Activated T-cell treated with anti-CD3 and anti-CD28 coated beads for 24 hours (primary cell): ENCODE data around the gene CD14.
"Not testable (repeated sequence)": the region's sequence is repeated elsewhere in the genome, so short reads cannot be mapped to it uniquely, and the experiment has no call there.

ENCODE experiments used
- DNase-seq: peaks from one replicate; pipeline ENCODE4 v3.0.0-alpha.2; 2020; ENCODE audit warnings: low read depth

The CD14 gene

GRCh38 chr5:140633021-140633471 is at the start of gene CD14:
Gene CD14 (minus strand): TSS chr5:140633175. CDS start chr5:140633071, 104 bp downstream.
- peak; percentile 7 for DNase-seq

DNA sequence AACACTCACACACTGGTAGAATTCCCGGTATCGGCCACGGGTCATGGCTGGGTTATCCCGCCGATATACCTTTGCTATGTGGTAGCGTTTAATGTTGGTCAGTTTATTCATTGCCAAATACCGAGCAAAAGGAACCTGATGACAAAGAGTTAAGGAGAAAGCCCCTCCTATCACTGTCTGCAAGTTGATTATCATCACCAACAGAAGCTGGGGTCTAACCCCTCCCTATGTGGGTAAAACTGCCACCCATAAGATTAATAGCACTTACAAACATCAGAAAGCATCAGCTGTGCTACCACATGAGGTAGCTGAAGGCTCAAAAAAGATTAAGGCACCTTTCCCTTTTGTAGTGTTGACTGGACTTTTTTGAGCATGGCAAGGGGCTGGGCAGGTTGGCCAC is 46.0 kb upstream of the CD14 start:
- DNase-seq: no peak

DNA sequence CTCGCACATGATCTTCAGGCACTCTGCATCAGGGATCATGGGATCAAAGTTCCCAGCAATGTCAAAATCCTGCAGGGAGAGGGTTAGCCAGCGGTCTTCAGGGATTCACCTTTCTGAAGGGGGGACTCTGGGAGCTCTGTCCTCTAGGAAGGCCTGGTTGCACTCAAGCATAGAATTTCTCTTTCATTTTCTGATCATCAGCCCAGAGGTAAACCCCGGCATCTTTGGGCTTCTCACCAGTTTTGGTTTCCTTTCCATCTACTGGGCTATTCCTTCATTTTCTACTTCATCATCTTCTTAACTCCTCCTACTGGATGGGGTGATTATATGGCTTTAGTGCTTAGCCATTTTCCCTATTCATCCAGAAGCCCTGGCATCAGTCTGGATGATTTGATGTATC is 45.0 kb upstream of the CD14 start:
- no peak for DNase-seq

DNA sequence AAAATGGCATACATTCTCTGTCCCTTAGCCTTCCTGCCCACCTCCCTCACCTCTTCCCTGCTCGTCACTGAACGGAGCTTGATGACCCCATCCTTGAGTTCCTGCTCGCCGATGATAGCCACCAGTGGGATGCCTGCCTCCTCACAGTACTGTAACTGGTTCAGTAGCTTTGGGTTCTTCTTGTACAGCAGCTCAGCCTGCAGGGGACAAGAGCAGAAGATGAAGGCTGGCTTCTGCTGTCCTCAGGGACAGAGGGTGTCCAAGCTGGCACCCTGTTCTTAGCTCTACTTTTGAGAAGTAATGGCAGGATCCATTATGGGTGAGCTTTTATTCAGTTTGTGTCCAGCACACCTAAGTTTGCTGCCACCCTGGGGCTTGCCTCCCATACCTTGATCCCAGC is 41.7 kb upstream of the CD14 start:
- DNase-seq: no peak

GRCh38 chr5:140674211-140674610 is 41.2 kb upstream of the CD14 start:
- no peak for DNase-seq

GRCh38 chr5:140673187-140673976 is 40.4 kb upstream of the CD14 start, which contains the start of gene DND1:
Gene DND1 (minus strand): TSS chr5:140673576. CDS start chr5:140673542, 34 bp downstream.
- no peak for DNase-seq

DNA sequence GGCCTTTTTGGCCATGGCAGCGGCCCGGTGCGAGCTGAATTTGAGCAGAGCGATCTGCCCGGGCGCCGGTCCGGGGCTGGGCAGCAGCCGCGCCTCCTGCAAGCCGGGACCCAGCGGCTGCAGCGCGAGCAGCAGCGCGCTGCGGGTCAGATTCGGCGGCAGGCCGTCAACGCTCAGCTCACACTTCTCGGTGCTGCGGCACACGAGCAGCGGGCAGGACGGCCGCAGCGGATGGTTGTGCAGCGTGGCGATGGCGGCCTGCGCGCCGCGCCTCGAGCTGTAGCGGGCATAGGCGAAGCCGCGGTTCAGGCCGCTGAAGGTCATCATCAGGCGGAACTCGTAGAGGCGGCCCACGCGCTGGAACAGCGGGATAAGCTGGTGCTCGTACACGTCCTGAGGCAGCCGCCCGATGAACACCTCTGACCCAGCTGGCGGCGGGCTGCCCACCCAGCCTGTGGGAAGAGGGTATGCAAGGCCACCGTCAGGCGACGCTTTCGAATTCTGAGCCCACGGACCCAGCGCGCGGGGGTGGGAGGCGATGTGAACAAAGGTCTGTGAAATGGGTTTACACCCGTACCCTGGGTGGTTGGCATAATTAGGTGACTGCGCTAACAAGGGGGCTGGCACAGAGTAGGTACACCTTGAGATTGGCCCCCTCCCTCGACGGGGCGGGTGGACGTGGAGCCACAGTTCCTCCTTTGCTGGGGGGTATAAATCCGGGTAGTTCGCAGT is 39.6 kb upstream of the CD14 start:
- DNase-seq: no peak

DNA sequence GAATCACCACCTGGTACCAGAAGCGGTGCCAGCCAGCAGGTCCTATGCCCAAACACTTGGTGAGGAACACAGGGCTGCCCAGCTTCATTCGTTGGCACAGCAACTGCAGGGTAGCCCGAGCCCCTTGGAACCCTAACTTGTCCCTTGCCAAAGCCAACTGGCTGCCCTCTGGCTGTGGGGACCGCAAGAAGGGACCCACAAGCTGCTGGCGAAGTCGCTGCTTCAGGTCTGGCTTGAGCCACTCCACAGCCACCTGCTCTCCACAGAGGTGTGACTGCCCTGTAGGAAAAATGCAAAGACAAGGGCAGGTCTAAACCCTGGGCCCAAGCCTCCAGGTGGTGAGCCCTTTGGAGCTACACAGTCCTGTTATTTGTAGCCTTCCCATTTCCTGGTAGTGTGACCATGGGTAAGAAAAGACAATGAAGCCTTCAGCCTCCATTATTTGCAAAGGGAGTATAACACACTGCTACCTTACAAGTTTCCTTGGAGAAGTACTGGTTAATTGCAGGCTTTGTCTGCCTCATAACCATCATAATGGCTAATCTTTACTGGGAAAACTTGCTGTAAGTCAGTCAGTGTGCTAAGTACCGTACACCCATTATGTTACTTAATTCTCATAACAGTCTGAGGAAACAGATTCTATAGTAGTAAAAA is 38.6 kb upstream of the CD14 start:
- no peak for DNase-seq

- not testable (repeated sequence) for DNase-seq
Observed at GRCh38 chr5:140671035-140671434, 38.1 kb upstream of the CD14 start.

DNA sequence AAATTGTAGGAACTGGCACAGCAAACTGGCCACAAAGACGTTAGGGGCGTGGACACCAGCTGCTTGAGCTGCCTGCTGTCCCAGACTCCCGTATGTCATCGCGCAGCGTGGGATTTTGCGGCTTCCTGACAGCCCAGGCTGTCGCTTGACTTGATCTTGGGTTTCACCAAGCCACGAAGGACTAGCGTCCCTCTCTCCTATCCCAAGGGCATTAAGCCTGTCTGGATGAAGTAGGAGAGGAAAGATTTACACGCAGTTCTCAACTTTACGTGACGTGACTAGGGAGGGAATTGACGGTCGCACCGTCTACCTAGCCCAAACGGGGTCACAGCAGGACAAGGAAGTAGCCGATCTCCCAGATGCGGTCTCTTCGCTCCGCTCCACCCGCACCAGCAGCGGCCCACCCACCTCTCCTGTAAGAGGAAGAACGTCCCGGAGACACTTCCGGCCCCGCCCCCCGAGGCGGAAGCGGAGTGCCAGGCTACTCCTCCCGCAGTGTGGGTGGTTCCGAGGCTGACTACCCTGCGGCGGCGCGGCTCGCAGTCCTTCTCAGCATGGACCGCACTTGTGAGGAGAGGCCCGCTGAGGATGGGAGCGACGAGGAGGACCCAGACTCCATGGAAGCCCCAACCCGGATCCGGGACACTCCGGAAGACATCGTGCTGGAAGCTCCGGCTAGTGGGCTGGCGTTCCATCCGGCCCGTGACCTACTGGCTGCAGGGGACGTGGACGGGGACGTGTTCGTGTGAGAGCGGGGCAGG is 31.6 kb upstream of the CD14 start, which contains the start of gene WDR55:
TSS of gene WDR55 (plus strand) at position 546 of the 761 bp plus-strand sequence. CDS start at position 555, 9 bp downstream.
- peak; percentile 95 for DNase-seq

- no peak for DNase-seq
Observed at GRCh38 chr5:140664030-140664358, 31.0 kb upstream of the CD14 start.

DNA sequence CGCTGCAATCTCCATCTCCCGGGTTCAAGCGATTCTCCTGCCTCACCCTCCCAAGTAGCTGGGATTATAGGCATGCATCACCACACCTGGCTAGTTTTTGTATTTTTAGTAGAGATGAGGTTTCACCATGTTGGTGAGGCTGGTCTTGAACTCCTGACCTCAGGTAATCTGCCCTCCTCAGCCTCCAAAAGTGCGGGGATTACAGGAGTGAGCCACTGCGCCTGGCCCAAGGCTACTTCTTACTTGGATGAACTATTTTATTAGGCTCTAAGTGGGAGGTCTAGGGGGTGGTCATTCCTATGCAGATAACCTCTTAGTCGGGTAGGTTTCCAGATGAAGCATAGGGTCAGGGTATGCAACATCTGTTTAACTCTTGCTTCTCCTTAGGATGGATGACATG is 27.4 kb upstream of the CD14 start:
- DNase-seq: not testable (repeated sequence)

- no peak for DNase-seq
Observed at GRCh38 chr5:140658870-140659269, 25.9 kb upstream of the CD14 start.

DNA sequence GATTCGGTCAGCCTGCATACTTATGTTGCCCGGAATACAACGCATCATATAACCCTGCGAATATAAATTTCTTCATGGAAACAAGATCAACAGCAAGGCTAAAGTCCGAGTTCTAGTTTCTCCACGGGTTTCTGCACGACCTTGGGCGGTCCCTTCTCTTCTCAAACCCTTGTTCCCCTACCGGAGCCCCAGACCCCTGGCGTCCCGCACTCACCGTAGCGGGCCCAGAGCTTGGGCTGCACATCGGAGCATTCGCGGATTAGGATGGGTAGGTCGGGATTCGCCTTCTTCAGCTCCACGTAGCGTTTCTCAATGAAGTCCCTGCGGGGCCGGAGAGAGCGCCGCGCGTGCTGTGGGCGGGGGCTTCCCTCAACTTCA is 14.1 kb upstream of the CD14 start:
- DNase-seq: no peak

DNA sequence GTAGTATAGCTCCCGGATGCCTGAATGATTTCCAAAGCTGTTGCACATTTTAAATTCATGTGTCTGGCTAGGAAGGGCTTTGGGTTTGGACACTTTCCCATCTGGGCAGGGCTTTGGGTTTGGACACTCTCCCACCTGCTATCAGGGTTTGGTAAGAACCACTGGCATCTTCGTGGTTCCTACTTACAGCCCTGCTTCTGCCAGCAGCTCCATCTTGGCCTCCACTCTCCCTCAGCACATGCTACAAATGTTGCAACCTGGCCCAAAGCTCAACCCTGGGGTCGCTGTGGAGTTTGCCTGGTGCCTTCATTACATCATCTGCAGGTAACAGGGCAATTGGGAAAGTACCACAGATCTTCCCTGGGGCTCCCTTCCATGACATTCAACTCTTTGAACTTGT is 9.7 kb upstream of the CD14 start:
- DNase-seq: no peak

DNA sequence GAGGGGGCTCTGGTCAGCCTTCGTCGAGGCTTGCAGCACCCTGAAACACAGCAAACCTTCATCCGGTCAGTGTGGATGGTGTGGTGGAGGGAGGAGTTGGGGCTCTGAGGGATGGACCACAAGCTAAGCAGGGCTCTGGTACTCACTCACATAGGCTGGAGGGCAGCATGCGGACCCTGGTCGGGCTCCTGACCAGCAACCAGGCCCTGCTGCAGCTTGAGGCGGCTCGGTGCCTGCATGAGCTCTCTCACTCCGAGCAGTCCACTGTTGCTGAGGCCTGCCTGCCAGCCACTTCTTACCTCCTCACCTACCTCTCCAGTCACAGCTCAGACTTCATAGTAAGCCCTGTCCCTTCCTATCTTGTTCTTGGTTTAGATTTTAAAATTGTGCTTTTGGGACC is 8.7 kb upstream of the CD14 start:
- no peak for DNase-seq

DNA sequence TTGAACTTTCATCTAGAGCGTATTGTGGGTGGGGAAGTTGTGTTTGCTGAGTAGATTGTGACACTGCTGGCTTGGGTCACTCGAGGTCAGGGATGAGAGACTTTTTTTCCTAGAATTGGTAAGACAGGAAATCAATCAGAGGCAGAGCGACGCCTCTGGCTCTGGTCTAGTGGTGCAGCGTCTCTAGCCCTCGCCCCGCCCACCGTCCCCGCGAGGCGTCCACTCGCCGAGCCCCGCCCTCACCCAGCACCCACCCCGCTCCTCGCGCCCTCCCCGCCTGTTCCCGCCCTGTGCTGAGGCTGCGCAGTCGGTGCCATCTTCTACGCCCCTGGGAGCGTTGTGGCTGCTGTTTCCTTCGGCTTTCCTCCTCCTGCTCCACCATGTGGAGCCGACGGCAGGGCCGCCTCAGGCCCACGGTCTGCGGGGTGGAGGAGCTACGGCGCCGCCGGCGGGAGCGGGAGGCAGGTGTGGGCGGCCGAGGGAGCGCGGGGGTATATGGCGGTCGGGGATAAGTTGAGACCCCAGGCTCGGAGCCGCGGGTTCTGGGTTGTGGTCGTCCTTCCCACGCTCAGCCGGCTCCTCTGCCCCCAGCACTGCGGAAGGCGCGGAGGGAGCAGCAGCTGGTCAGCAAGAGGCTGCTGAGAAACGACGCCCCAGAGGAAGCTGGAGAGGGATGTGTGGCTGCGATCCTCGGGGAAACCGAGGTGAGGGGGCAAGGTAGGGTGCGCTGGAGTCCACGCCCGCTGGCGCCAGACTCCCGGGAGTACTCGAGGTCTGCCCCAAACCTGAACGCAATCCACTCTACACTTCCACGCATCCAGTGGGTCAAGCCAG is 6.4 kb upstream of the CD14 start, which contains the start of gene TMCO6:
TSS of gene TMCO6 (plus strand) at position 304 of the 834 bp plus-strand sequence. CDS start at position 381, 77 bp downstream.
- peak; percentile 95 for DNase-seq

DNA sequence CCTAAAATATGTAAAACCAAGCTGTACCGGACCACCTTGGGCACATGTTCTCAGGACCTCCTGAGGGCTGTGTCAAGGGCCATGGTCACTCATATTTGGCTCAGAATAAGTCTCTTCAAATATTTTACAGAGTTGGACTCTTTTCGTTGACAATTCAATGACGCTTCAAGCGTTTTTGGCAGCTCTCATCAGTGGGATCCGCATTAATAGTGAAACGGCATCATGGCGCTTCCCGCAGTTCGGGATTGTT is 5.8 kb upstream of the CD14 start:
- not testable (repeated sequence) for DNase-seq

DNA sequence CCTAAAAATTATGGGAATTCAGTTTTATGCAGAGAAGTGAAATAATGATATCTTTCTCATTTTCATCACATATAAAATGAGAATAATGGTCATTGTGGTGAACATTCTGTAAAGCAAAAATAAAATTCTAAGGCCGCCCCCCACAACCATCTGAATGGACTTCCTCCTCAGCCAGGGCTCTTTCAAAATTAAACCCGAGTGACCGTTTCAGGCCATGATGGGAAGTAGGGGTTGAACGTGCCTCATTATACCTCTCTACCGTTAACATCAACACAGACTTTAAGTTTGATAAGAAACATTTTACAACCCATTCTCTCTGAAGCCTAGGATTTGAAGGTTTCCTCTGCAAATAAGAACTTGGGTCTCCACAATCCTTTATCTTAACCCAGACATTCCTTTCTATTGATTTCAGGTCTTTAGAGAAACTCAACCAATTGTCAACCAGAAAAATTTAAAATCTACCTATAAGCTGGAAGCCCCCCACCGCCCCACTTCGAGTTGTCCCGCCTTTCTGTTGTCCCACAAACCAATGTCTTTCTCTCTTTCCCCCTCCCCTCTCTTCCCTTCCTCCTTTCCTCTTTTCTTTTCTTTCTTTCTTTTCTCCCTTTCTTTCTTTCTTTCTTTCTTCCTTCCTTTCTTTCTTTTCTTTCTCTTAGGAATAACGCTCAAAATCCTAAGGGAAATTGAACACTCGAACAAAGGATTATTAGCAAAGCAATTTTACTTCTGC is 4.6 kb upstream of the CD14 start:
- DNase-seq: no peak
